CD4-positive, alpha-beta T cell treated with Interleukin-21 for 1 hour (primary cell): ENCODE data around the gene TSPEAR.

ENCODE experiments used
- DNase-seq: peaks from one replicate; pipeline ENCODE4 v3.0.0-alpha.2; 2020

The TSPEAR gene

DNA sequence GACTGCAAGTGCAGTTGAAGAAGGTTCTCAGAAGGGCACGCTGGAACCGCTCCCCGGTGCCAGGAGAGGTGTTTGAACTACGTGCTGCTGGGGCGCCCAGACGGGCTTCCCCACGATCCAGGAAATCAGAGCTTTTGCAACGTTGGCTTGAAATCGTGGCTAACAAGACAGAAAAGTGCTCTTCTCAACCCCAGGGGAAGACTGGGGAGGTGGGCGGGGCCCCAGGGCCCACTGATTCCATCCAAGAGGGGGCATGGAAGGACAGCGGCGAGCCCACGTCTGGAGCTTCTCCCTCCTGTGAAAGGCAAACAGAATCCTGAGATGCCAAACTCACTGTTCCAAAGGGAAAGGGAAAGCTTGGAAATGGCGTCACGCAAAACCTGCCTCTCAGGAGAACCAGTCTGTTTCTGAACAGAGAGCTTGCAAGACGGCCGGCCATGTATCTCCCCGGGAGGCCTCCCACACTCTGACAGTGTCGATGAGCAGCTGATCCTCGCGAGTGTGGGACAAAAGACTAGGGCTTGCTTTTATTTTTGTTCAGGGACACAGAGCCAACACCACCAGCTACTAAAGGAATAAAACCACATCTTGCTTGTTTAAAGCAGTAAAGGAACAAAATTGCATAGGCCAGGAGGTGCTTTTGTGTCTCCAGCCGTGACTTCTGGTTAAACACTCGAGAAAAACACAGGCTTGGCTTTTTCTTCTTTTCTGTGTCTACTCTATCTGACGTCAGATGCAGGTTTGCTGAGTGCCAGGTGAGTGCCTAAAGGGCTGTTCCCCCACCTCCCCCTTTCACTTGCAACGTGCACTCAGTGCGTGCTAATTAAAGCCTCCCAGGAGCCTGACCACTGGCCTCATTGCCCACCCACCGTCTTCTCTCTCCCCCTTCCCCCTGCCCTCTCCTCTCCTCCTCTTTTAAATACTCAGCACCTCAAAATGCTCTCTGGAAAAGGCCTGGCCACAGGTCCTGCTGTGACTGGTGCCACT is 214.5 kb downstream of the TSPEAR start:
- no peak for DNase-seq

DNA sequence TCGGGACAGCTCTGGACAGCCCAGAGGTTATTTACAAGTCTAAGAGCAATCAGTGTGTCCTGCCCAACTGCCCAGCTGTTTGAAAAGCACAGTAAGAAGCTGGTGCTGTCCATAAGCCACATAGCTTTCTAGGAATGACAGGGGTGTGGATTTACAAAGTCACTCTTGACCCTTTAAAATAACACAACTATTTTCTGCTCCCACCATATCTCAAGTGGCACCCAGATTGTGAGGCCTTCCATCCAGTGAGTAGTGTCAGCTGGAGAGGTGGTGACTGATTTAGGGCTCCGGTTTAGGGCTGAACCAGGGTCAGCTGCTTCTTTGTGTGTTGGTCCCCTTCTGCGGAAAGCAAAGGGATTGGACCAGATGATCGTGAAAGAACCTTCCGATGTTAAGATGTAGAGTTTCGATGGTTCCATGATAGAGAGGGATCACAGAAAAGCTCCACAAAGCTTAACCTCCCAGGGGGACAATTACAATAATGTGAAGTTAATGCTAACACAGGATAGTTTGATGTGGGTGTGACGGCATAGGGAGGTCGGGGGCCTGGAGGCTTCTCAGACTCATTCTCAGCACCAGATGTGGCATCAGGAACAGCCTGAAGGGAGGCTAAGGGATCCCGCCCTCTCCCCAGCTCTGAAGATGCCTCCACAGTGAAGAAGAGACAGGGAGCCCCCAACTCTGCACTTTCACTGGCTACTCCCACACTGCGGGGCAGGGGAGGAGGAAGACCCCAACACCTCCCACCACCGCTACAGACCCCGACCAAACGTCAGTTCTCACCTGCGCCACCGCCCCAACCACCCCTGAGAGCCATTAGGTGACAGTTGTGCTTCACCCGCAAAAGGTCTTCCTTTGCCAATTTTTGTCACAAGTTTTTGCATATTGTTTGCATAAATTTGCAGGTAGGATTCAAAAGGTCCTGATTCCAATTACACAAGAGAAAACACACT is 215.5 kb downstream of the TSPEAR start:
- DNase-seq: no peak

DNA sequence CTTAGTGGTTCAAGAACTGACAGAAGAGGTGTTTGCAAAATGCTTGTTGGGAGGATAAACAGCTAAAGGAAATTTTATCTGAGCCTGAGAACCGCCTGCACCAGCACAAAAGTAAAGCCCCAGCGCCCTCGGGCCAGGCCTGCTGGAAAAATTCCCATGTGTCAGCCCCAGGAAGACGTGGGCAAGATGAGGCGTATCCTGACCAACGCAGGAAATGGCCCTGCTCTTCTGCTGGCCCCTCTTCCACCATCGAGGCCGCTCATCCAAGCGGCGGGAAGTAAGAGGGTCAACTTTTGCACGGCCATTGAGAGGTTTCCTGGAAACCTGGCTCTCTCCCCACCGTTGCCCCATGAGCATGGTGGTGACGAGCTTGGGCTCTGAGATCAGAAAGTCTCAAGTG is 216.4 kb downstream of the TSPEAR start:
- no peak for DNase-seq

DNA sequence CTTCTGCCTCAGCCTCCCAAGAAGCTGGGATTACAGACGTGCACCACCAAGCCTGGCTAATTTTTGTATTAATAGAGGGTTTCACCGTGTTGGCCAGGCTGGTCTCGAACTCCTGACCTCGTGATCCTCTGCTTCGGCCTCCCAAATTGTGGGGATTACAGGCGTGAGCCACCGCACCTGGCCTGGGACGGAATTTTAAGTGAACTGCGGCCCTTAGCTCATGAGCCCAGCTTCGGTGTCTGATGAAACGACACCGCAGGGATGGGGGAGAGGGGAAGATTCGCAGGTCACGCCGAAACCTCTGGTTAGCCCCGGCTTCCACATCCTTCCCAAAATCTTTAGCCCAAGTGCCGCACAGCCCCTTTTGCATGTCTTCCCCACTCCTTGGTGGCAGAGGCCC is 217.0 kb downstream of the TSPEAR start:
- DNase-seq: no peak

- no peak for DNase-seq
Observed at GRCh38 chr21:44492567-44493385, 218.6 kb downstream of the TSPEAR start.

- DNase-seq: no peak
Observed at GRCh38 chr21:44490816-44491215, 220.6 kb downstream of the TSPEAR start.

GRCh38 chr21:44490405-44490804 is 221.0 kb downstream of the TSPEAR start:
- DNase-seq: no peak

DNA sequence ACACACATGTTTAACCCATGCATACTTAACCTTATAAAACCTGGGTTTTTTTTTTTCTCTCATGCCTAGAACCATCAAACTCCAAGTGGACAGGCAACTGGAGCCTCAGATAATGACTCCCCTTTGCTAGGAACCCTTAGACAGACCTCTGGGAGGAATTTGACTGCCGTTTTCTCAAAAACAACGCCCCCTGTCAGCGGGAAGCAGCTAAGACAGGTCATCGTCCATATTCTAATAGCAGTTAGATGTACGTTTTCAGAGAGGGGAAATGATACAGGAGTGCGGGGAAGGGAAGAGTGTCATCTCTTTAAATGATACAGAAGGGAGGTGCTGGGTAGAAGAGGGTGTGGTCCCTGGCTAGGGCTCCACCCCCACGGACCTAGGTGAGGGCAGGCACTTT is 221.4 kb downstream of the TSPEAR start:
- DNase-seq: no peak

- peak; percentile 45 for DNase-seq
Observed at GRCh38 chr21:44487831-44488230, 223.5 kb downstream of the TSPEAR start.

- DNase-seq: no peak
Observed at GRCh38 chr21:44486302-44486701, 225.1 kb downstream of the TSPEAR start.

- no peak for DNase-seq
Observed at GRCh38 chr21:44485796-44486195, 225.6 kb downstream of the TSPEAR start.

GRCh38 chr21:44485254-44485793 is 226.0 kb downstream of the TSPEAR start:
- peak; percentile 48 for DNase-seq

DNA sequence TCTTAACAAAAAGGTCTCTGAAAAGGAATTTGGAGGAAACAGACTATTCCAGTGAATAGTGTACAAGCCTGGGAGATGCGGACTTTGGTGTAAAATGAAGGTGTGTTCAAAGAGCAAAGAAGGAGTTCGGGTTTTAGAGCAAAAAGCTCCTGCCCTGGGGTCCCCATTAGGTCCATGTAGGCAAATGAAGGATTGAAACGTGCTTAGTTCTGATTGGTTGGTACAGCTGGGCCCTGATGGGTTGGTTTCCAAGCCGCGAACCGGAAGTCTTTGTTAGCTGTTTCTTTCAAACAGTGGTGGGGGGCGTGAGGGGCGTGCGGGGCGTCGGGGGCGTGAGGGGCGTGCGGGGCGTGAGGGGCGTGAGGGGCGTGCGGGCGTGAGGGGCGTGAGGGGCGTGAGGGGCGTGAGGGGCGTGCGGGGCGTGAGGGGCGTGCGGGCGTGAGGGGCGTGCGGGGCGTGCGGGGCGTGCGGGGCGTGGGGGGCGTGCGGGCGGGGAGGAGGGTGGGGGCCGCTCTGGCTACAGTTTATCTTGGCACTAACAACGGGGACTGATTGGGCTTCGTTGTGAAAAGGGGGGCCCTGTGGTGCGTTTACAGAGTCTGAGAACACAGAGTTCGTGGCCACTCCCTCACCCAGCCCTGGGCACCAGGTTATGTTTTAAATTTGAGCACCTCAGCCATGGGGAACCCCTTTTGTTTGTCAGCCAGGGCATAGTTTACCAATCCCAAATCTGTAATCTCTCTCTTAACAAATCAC is 226.7 kb downstream of the TSPEAR start:
- DNase-seq: no peak

GRCh38 chr21:44483288-44484237 is 227.8 kb downstream of the TSPEAR start:
- no peak for DNase-seq

- DNase-seq: no peak
Observed at GRCh38 chr21:44482581-44483287, 228.6 kb downstream of the TSPEAR start.

DNA sequence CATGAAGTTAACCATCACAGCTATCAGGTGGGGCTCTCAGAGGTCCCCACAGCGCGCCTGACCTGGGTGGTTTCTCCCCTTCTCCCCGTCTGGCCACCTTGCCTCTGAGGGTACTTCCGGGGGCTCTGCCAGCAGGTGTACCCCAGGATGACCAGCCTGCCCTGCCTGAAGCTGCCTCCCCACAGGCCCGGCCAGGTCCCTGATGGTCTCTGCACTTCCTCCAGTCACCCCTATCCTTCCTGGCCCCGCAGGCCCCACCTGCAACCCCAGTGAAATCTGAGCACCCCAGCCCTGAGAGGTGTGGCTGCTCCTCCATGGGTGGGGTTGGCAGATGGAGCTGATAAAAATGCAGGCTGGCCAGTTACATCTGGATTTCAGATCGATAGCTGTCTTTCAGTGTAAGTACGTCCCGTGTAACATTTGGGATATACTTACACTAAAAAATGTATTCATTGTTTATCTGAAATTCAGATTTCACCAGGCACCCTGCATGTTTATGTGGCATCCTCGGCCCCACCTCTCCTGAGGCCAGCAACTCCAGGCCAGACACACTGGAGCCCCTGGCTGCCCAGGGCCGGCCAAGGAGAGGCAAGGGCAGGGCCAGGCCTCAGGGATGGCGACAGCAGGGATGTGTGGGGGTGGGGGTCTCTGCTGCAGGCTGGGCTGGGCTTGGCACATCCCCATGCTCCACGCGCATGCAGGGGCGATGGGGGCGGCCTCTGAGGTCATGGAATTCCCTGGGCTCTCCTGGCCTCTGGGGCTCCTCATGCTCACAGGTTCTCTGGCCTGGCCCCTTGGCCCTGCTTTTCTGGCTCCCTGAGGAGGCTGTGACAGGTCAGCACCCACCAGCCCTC is 230.9 kb downstream of the TSPEAR start:
- no peak for DNase-seq

GRCh38 chr21:44479556-44480199 is 231.7 kb downstream of the TSPEAR start:
- DNase-seq: peak; percentile 55

- no peak for DNase-seq
Observed at GRCh38 chr21:44478801-44479167, 232.6 kb downstream of the TSPEAR start.
